ENCODE measurements around the gene TMEM266.

GRCh38 chr15:76169018-76169417, 109.2 kb downstream of the TMEM266 start:
- TF ChIP-seq CTCF (IDR thresholded peaks at IDR 0.05) (no peak), POLR2AphosphoS5 (IDR thresholded peaks at IDR 0.05) (no peak), POLR2A (IDR thresholded peaks at IDR 0.05) (no peak), EP300 (IDR thresholded peaks at IDR 0.05) (no peak)

Measured in sigmoid colon (tissue), 4 donors.